Measurements from ENCODE around the gene TBXA2R. TPM values are rescaled to one million over a fixed set of nuclear protein-coding genes. Genes with fewer than 3 reads are reported as not detected.

The TBXA2R gene
- 0.24 TPM in 1 of 2 replicates, not detected in the other for total RNA-seq

GRCh38 chr19:3606690-3607289, at the start of gene TBXA2R:
TSS of gene TBXA2R (minus strand) at chr19:3606875. CDS start at chr19:3600634, 6,241 bp downstream.

DNA sequence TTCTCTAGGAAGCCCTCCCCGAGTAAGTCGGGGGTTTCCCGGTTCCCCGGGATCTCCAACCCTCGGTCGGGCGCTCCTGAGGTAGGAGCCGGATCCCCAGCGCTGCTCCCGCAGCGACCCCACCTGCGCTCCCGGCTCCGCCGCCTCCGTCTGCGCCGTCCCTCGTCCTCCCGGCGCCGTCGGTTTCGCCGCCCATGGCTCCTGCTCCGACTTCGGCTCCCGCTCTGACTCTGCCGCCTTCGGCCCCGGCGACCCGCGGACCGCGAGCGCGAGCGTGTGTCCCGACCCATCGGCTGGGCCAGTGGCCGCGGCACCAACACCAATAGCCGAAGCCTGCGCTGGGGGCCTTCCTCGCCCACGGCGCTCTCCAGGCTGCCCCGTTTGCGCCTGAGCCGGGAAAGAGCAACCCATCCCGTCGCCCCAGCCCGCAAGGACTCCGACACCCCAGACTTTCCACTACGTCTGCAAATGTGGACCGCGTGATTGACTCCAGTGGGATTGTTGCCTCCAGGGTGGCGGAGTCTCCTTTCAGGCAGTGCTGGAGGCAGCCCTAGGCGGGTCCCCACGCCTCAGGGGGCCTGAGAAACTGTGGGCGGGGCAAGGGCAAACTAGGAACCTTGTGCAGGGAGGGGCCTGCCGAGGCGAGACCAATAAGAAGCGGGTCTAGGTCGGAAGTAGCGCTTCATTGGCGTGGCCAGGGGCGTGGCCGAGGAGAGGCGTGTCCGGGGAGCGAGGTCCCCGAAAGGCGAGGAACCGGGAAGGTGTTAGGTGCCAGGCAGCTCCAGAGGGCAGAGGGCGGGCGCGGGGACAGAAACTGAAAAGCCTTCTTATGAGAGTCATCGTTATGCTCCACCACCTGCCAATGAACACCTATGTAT, 20.0 kb upstream of the TBXA2R start, which contains the start of gene CACTIN:
CACTIN (minus strand) TSS at position 318 of the 878 bp plus-strand sequence; CDS start at position 290, 28 bp downstream.

DNA sequence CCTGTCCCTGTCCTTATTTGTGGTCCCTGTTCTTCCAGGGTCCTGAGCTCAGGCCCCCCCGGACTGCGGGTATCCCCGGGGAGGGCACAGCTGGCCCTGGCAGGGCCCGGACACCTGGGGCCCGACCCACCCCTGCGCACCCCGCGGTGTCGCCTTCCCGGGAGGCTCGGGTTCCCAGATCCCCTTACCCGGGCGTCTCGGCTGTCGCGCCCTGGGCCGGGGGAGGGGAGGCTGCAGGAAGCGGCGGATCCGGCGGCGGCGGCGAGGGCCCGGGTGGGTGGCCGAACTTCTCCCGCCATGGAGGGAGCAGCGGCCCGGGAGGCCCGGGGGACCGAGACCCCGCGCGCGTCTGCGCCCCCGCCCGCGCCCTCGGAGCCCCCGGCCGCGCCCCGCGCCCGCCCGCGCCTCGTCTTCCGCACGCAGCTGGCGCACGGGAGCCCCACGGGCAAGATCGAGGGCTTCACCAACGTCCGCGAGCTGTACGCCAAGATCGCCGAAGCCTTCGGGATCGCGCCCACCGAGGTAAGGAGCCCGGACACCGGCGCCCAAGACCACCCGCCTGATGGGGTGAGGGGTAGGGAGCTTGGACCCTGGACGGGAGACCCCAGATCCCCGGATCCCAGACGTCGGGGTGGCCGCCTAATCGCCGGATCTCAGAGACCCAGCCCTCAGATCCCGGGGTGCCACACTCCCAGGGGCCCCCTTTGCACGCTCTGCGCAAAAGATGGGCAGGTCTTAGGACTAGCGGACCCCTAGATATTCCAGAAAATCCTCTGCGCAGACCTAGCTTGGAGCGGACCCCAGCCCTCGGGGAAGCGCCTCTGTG, 21.2 kb downstream of the TBXA2R start, which contains the start of gene GIPC3:
GIPC3 (plus strand) TSS at position 178 of the 826 bp plus-strand sequence; CDS start at position 298, 120 bp downstream.

DNA sequence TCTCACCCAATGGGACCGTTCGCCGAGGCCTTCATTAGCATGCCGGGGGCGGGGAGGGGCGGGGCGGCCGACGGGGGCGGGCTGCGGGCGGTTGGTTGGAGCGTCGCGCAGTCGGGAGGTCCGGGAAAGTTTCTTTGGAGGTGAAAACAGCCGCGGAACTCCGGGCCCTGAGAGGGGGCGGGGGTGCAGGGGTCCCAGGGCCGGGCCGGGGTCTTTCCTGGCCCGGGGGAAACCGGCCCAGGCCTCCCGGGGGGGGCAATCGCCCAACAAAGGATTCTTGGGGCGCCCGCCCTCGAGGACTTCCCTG, 33.9 kb downstream of the TBXA2R start, which contains the start of gene HMG20B:
HMG20B (plus strand) TSS at position 90 of the 307 bp plus-strand sequence. CDS start 366 bp downstream, outside the sequence.

GRCh38 chr19:3557461-3558248, 49.0 kb downstream of the TBXA2R start, which contains the start of gene MFSD12:
TSS of gene MFSD12 (minus strand) at chr19:3557586. CDS start at chr19:3557403, 183 bp downstream.

Other genes with a start within 250 kb of the TBXA2R start
- gene NFIC, start 240.3 kb downstream of the TBXA2R start, total RNA-seq: 18.6 and 30.5 TPM in 2 replicates
- gene SMIM24, start 126.3 kb downstream of the TBXA2R start, total RNA-seq: 0.24 TPM in 1 of 2 replicates, not detected in the other
- 0.72 TPM in 1 of 2 replicates, not detected in the other for gene SMIM44, start 123.4 kb downstream of the TBXA2R start, total RNA-seq
- 14.5 and 16.2 TPM in 2 replicates for gene DOHH, start 106.2 kb downstream of the TBXA2R start, total RNA-seq
- gene FZR1, start 100.6 kb downstream of the TBXA2R start, total RNA-seq: 22.8 and 52.3 TPM in 2 replicates
- not detected in 2 replicates for gene TEKTIP1, start 67.7 kb downstream of the TBXA2R start, total RNA-seq
- 75.5 and 204 TPM in 2 replicates for gene MFSD12, start 49.3 kb downstream of the TBXA2R start, total RNA-seq
- gene HMG20B, start 33.9 kb downstream of the TBXA2R start, total RNA-seq: 51.8 and 87.7 TPM in 2 replicates
- gene GIPC3, start 21.4 kb downstream of the TBXA2R start, total RNA-seq: not detected in 2 replicates
- gene CACTIN, start 19.9 kb upstream of the TBXA2R start, total RNA-seq: 29.0 and 29.6 TPM in 2 replicates
- gene PIP5K1C, start 93.6 kb upstream of the TBXA2R start, total RNA-seq: 7.2 and 10.8 TPM in 2 replicates
- 2.3 and 5.1 TPM in 2 replicates for gene TJP3, start 101.5 kb upstream of the TBXA2R start, total RNA-seq
- gene APBA3, start 154.8 kb upstream of the TBXA2R start, total RNA-seq: 31.1 and 33.5 TPM in 2 replicates
- 47.7 and 64.8 TPM in 2 replicates for gene MRPL54, start 155.8 kb upstream of the TBXA2R start, total RNA-seq
- gene RAX2, start 165.4 kb upstream of the TBXA2R start, total RNA-seq: under 0.01 TPM in 1 of 2 replicates, not detected in the other
- gene MATK, start 179.5 kb upstream of the TBXA2R start, total RNA-seq: 1.7 TPM in 1 of 2 replicates, not detected in the other